HepG2 (cell line): Measurements from ENCODE around the gene ABCB4. TPM values are rescaled to one million over a fixed set of nuclear protein-coding genes. Genes with fewer than 3 reads are reported as not detected.

Source experiments
- DNMT3B ChIP-seq: conservative IDR thresholded peaks from 2 replicates; pipeline ENCODE4 v1.6.1; 2016; ENCODE audit warnings: missing biosample characterization, control low read depth
- DR1 ChIP-seq: sonication (generic); formaldehyde crosslinking; IDR thresholded peaks from 2 replicates; pipeline ENCODE4 v1.8.0; 2021; ENCODE audit warnings: mild to moderate bottlenecking, missing genetic modification reagents, inconsistent platforms
- KLF6 ChIP-seq: IDR thresholded peaks from 2 replicates; pipeline ENCODE4 v1.8.0; 2016; ENCODE audit warnings: missing biosample characterization, missing genetic modification reagents
- NR2C2 ChIP-seq: sonication (generic); formaldehyde crosslinking; IDR thresholded peaks from 2 replicates; pipeline ENCODE4 v1.4.0; 2020; ENCODE audit warnings: missing genetic modification reagents, mild to moderate bottlenecking, moderate library complexity, borderline replicate concordance
- PTBP1 ChIP-seq: fragments of 200-400 bp; formaldehyde crosslinking; IDR thresholded peaks from 2 replicates; pipeline ENCODE4 v1.6.1; 2018; ENCODE audit warnings: low read length, low read depth; ENCODE audit not compliant: poor library complexity, severe bottlenecking
- RBM39 ChIP-seq: fragments of 200-400 bp; formaldehyde crosslinking; IDR thresholded peaks from one replicate; pipeline ENCODE4 v1.6.1; 2018; ENCODE audit warnings: antibody characterized with exemption, mild to moderate bottlenecking, low read depth, low read length; ENCODE audit not compliant: poor library complexity, severe bottlenecking
- TOPORS ChIP-seq: sonication (generic); formaldehyde crosslinking; IDR thresholded peaks from 2 replicates; pipeline ENCODE4 v1.8.0; 2023; ENCODE audit warnings: mild to moderate bottlenecking, missing genetic modification reagents
- ZFP82 ChIP-seq: sonication (generic); formaldehyde crosslinking; IDR thresholded peaks from 2 replicates; pipeline ENCODE4 v1.5.1; 2020; ENCODE audit warnings: mild to moderate bottlenecking, missing genetic modification reagents, borderline replicate concordance
- ZNF589 ChIP-seq: sonication (generic); formaldehyde crosslinking; conservative IDR thresholded peaks from 2 replicates; pipeline ENCODE4 v1.8.0; 2022; ENCODE audit warnings: mild to moderate bottlenecking, moderate library complexity, missing genetic modification reagents
- ZNF614 ChIP-seq: IDR thresholded peaks from 2 replicates; pipeline ENCODE4 v1.6.1; 2018; ENCODE audit warnings: missing biosample characterization, missing genetic modification reagents, inconsistent platforms, borderline replicate concordance
- polyA plus RNA-seq, 8 experiments: library from polyadenylated mRNA; depleted of rRNA in 3 of 8; stranded (reverse) in 7 of 8; unstranded in 1 of 8; fragments of >200 nt; fragmentation: Illumina TruSeq in 4 of 8; extraction: Trizol in 4 of 8; gene quantifications; 2 replicates each; pipeline versions ENCODE4 v1.2.1 to v1.2.3, GENCODE V29; 2011 to 2016; ENCODE audit warnings: low read depth in 4 of 8, missing spikeins in 1 of 8, mixed read lengths in 1 of 8; ENCODE audit not compliant: insufficient read depth in 1 of 8
- total RNA-seq, 5 experiments: library from RNA; depleted of rRNA; stranded (reverse); fragments of >200 nt; fragmentation: Illumina TruSeq; extraction: Trizol; gene quantifications; 2 replicates each; pipeline ENCODE4 v1.2.3, GENCODE V29; 2016; ENCODE audit warnings: low read depth in 1 of 5
- TF ChIP-seq, protein P1 (sequence below): fragments of 450-650 bp; IDR thresholded peaks from 2 replicates; pipeline ENCODE4 v1.6.1; 2017; ENCODE audit warnings: mild to moderate bottlenecking
- TF ChIP-seq, protein P2 (sequence below): fragments of 450-650 bp; IDR thresholded peaks from 2 replicates; pipeline ENCODE4 v1.6.1; 2017
- TF ChIP-seq, protein P3 (sequence below): sonication (generic); formaldehyde crosslinking; IDR thresholded peaks from 2 replicates; pipeline ENCODE4 v1.9.0; 2021; ENCODE audit warnings: missing genetic modification reagents, borderline replicate concordance
- TF ChIP-seq, protein P4 (sequence below): sonication (generic); formaldehyde crosslinking; IDR thresholded peaks from 2 replicates; pipeline ENCODE4 v1.4.0; 2020; ENCODE audit warnings: low read depth, mild to moderate bottlenecking, missing genetic modification reagents
- TF ChIP-seq, protein P5 (sequence below): sonication (generic); formaldehyde crosslinking; IDR thresholded peaks from 2 replicates; pipeline ENCODE4 v1.4.0; 2020; ENCODE audit warnings: mild to moderate bottlenecking, missing genetic modification reagents
- TF ChIP-seq, protein P6 (sequence below): IDR thresholded peaks from 2 replicates; pipeline ENCODE4 v1.6.1; 2016; ENCODE audit warnings: low read depth, borderline replicate concordance

ABCB4 gene
- total and polyA plus RNA-seq, 2 of the 13 experiments (the other 11 are each of a cell fraction or from before 2014, with no cell fraction given) = 18.0 to 32.4 TPM

DNA sequence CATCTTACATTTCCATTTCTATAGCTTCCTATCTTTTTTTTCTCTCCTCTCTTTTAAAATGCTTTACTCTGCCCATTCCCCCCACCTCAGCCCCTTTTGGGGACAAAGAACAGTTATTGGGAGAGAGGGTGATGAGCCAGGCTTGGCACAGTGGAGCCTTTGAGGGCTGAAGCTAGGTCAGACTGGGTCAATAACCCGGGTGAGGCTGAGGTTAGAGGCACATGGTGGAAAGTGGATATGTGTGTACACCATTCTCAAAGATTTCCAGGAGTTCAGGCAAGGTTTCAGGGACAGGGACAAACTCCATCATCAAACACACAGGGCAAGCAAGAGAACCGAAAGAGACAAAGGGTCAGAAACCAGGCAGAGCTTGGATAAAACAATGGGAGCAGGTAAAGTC lies 11.5 kb downstream of the ABCB4 start (continued):
- TF ChIP-seq, protein P1, sequence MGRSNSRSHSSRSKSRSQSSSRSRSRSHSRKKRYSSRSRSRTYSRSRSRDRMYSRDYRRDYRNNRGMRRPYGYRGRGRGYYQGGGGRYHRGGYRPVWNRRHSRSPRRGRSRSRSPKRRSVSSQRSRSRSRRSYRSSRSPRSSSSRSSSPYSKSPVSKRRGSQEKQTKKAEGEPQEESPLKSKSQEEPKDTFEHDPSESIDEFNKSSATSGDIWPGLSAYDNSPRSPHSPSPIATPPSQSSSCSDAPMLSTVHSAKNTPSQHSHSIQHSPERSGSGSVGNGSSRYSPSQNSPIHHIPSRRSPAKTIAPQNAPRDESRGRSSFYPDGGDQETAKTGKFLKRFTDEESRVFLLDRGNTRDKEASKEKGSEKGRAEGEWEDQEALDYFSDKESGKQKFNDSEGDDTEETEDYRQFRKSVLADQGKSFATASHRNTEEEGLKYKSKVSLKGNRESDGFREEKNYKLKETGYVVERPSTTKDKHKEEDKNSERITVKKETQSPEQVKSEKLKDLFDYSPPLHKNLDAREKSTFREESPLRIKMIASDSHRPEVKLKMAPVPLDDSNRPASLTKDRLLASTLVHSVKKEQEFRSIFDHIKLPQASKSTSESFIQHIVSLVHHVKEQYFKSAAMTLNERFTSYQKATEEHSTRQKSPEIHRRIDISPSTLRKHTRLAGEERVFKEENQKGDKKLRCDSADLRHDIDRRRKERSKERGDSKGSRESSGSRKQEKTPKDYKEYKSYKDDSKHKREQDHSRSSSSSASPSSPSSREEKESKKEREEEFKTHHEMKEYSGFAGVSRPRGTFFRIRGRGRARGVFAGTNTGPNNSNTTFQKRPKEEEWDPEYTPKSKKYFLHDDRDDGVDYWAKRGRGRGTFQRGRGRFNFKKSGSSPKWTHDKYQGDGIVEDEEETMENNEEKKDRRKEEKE = no peak
- TF ChIP-seq, protein P2, sequence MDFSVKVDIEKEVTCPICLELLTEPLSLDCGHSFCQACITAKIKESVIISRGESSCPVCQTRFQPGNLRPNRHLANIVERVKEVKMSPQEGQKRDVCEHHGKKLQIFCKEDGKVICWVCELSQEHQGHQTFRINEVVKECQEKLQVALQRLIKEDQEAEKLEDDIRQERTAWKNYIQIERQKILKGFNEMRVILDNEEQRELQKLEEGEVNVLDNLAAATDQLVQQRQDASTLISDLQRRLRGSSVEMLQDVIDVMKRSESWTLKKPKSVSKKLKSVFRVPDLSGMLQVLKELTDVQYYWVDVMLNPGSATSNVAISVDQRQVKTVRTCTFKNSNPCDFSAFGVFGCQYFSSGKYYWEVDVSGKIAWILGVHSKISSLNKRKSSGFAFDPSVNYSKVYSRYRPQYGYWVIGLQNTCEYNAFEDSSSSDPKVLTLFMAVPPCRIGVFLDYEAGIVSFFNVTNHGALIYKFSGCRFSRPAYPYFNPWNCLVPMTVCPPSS = no peak
- TF ChIP-seq DNMT3B (CRISPR knock-in tag) (no peak), ZNF589 (CRISPR knock-in tag) (no peak), PTBP1 (no peak), RBM39 (no peak), KLF6 (CRISPR knock-in tag) (0 out of 2 replicates have a peak, but pooled peaks have one; percentile 47), TOPORS (no peak), ZFP82 (CRISPR knock-in tag) (no peak), NR2C2 (CRISPR knock-in tag) (peak; percentile 52; the same call in 1 of the 2 replicates), ZNF614 (0 out of 2 replicates have a peak, but pooled peaks have one; percentile 13), DR1 (CRISPR knock-in tag) (no peak)
- TF ChIP-seq, protein P3, sequence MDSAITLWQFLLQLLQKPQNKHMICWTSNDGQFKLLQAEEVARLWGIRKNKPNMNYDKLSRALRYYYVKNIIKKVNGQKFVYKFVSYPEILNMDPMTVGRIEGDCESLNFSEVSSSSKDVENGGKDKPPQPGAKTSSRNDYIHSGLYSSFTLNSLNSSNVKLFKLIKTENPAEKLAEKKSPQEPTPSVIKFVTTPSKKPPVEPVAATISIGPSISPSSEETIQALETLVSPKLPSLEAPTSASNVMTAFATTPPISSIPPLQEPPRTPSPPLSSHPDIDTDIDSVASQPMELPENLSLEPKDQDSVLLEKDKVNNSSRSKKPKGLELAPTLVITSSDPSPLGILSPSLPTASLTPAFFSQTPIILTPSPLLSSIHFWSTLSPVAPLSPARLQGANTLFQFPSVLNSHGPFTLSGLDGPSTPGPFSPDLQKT (CRISPR knock-in tag) = no peak
- TF ChIP-seq, protein P4, sequence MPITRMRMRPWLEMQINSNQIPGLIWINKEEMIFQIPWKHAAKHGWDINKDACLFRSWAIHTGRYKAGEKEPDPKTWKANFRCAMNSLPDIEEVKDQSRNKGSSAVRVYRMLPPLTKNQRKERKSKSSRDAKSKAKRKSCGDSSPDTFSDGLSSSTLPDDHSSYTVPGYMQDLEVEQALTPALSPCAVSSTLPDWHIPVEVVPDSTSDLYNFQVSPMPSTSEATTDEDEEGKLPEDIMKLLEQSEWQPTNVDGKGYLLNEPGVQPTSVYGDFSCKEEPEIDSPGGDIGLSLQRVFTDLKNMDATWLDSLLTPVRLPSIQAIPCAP (CRISPR knock-in tag) = no peak
- TF ChIP-seq, protein P5, sequence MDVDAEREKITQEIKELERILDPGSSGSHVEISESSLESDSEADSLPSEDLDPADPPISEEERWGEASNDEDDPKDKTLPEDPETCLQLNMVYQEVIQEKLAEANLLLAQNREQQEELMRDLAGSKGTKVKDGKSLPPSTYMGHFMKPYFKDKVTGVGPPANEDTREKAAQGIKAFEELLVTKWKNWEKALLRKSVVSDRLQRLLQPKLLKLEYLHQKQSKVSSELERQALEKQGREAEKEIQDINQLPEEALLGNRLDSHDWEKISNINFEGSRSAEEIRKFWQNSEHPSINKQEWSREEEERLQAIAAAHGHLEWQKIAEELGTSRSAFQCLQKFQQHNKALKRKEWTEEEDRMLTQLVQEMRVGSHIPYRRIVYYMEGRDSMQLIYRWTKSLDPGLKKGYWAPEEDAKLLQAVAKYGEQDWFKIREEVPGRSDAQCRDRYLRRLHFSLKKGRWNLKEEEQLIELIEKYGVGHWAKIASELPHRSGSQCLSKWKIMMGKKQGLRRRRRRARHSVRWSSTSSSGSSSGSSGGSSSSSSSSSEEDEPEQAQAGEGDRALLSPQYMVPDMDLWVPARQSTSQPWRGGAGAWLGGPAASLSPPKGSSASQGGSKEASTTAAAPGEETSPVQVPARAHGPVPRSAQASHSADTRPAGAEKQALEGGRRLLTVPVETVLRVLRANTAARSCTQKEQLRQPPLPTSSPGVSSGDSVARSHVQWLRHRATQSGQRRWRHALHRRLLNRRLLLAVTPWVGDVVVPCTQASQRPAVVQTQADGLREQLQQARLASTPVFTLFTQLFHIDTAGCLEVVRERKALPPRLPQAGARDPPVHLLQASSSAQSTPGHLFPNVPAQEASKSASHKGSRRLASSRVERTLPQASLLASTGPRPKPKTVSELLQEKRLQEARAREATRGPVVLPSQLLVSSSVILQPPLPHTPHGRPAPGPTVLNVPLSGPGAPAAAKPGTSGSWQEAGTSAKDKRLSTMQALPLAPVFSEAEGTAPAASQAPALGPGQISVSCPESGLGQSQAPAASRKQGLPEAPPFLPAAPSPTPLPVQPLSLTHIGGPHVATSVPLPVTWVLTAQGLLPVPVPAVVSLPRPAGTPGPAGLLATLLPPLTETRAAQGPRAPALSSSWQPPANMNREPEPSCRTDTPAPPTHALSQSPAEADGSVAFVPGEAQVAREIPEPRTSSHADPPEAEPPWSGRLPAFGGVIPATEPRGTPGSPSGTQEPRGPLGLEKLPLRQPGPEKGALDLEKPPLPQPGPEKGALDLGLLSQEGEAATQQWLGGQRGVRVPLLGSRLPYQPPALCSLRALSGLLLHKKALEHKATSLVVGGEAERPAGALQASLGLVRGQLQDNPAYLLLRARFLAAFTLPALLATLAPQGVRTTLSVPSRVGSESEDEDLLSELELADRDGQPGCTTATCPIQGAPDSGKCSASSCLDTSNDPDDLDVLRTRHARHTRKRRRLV = no peak
- TF ChIP-seq, protein P6, sequence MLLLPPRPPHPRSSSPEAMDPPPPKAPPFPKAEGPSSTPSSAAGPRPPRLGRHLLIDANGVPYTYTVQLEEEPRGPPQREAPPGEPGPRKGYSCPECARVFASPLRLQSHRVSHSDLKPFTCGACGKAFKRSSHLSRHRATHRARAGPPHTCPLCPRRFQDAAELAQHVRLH (CRISPR knock-in tag) = peak; percentile 71; the same call in 1 of the 2 replicates
